ENCODE measurements around the gene TINAGL1.

The TINAGL1 gene

GRCh38 chr1:31569596-31570173 lies 6.6 kb upstream of the TINAGL1 start:
- TF ChIP-seq ZFX (IDR thresholded peaks at IDR 0.05; ENCODE audit: borderline replicate concordance) = no peak
- TF ChIP-seq CTCF (IDR thresholded peaks at IDR 0.05) = no peak

GRCh38 chr1:31570228-31570627 lies 6.1 kb upstream of the TINAGL1 start:
- H3K27ac ChIP-seq = no peak overlapping the region
- TF ChIP-seq CTCF (IDR thresholded peaks at IDR 0.05) (no peak), ZFX (IDR thresholded peaks at IDR 0.05; ENCODE audit: borderline replicate concordance) (no peak)

More at GRCh38 chr1:31569596-31570173, 6.6 kb upstream of the TINAGL1 start:
- no peak overlapping the region for H3K27ac ChIP-seq

GRCh38 chr1:31570906-31571305 lies 5.4 kb upstream of the TINAGL1 start:
- no peak overlapping the region for H3K27ac ChIP-seq
- TF ChIP-seq ZFX (IDR thresholded peaks at IDR 0.05; ENCODE audit: borderline replicate concordance) = no peak
- no peak for TF ChIP-seq CTCF (IDR thresholded peaks at IDR 0.05)

- TF ChIP-seq ZFX (IDR thresholded peaks at IDR 0.05; ENCODE audit: borderline replicate concordance) = no peak
- no peak for TF ChIP-seq CTCF (IDR thresholded peaks at IDR 0.05)
- no peak overlapping the region for H3K27ac ChIP-seq
Observed at GRCh38 chr1:31571340-31572295, 4.7 kb upstream of the TINAGL1 start.

- TF ChIP-seq CTCF (IDR thresholded peaks at IDR 0.05) (no peak), ZFX (IDR thresholded peaks at IDR 0.05; ENCODE audit: borderline replicate concordance) (no peak)
- H3K27ac ChIP-seq = no peak overlapping the region
Observed at GRCh38 chr1:31572323-31573104, 3.8 kb upstream of the TINAGL1 start.

GRCh38 chr1:31573261-31573660 lies 3.1 kb upstream of the TINAGL1 start:
- H3K27ac ChIP-seq = no peak overlapping the region

More at GRCh38 chr1:31573261-31573660, 3.1 kb upstream of the TINAGL1 start:
- TF ChIP-seq ZFX (IDR thresholded peaks at IDR 0.05; ENCODE audit: borderline replicate concordance) = no peak
- no peak for TF ChIP-seq CTCF (IDR thresholded peaks at IDR 0.05)

All from 22Rv1 (cell line).